NB4 (cell line): ENCODE data around the gene NT5DC1.

Experiments used
- DNase-seq: peaks from one replicate; pipeline ENCODE4 v3.0.0; 2010; ENCODE audit warnings: low read depth
- H3K4me3 ChIP-seq: one replicate; pipeline ENCODE4 v1.5.1; 2011; ENCODE audit warnings: mild to moderate bottlenecking, low read depth, low read length, moderate library complexity
- CTCF ChIP-seq: IDR thresholded peaks from one replicate; pipeline ENCODE4 v1.5.1; 2012; ENCODE audit warnings: low read depth, low read length
- MAX ChIP-seq: IDR thresholded peaks from 2 replicates; pipeline ENCODE4 v1.6.1; 2011; ENCODE audit warnings: low read depth, low read length
- MYC ChIP-seq: IDR thresholded peaks from 2 replicates; pipeline ENCODE4 v1.6.1; 2011; ENCODE audit warnings: low read depth, low read length
- POLR2A ChIP-seq: IDR thresholded peaks from 2 replicates; pipeline ENCODE4 v1.6.1; 2011; ENCODE audit warnings: mild to moderate bottlenecking; ENCODE audit not compliant: insufficient read length; ENCODE audit errors: extremely low read depth

Gene NT5DC1

GRCh38 chr6:116253188-116253504 lies 152.5 kb downstream of the NT5DC1 start:
- no peak for TF ChIP-seq CTCF
- TF ChIP-seq POLR2A = no peak
- TF ChIP-seq MYC = no peak
- TF ChIP-seq MAX = no peak
- no peak for DNase-seq
- H3K4me3 ChIP-seq = peak overlapping the region; percentile 75

- TF ChIP-seq CTCF (no peak), POLR2A (no peak), MYC (no peak), MAX (no peak)
- H3K4me3 ChIP-seq = peak within 1 kb of the TSS; percentile 75
- DNase-seq = peak; percentile 95
These were observed 153.0 kb downstream of the NT5DC1 start, which contains the start of gene TSPYL4 for GRCh38 chr6:116253505-116254296. TSPYL4 (minus strand) TSS chr6:116254075; CDS start chr6:116254008, 67 bp downstream.

- TF ChIP-seq POLR2A = no peak
- no peak for TF ChIP-seq CTCF
- TF ChIP-seq MAX = no peak
- TF ChIP-seq MYC = no peak
- H3K4me3 ChIP-seq = peak overlapping the region; percentile 75
- no peak for DNase-seq
These were observed 153.8 kb downstream of the NT5DC1 start for GRCh38 chr6:116254297-116255056.

GRCh38 chr6:116255246-116255800 lies 154.7 kb downstream of the NT5DC1 start:
- H3K4me3 ChIP-seq = peak overlapping the region; percentile 75
- TF ChIP-seq MYC (no peak), POLR2A (no peak), MAX (no peak), CTCF (no peak)
- no peak for DNase-seq

GRCh38 chr6:116256694-116257093 lies 156.0 kb downstream of the NT5DC1 start:
- TF ChIP-seq CTCF (no peak), POLR2A (no peak), MYC (no peak), MAX (no peak)

More at GRCh38 chr6:116256694-116257093, 156.0 kb downstream of the NT5DC1 start:
- DNase-seq = no peak
- no peak overlapping the region for H3K4me3 ChIP-seq
